ENCODE results near the gene CHRND.

CHRND gene

GRCh38 chr2:232577841-232578240 is 51.9 kb downstream of the CHRND start:
- no peak for DNase-seq

- no peak for DNase-seq
Measured at GRCh38 chr2:232578626-232579025, 52.7 kb downstream of the CHRND start.

GRCh38 chr2:232580648-232580981 is 54.7 kb downstream of the CHRND start:
- DNase-seq, result no peak

GRCh38 chr2:232581725-232582124 is 55.8 kb downstream of the CHRND start:
- DNase-seq, result no peak

GRCh38 chr2:232584238-232584637 is 58.3 kb downstream of the CHRND start:
- no peak for DNase-seq

All from fibroblast of skin of right biceps (primary cell).